Cerebellar nuclear complex (tissue), 1 donor: Measurements from ENCODE around the gene MSI2.

ENCODE experiments used
- DNase-seq, 2 experiments: peaks; one replicate each; lab custom pipeline; 2025; lab: John Stamatoyannopoulos, UW

MSI2 gene

DNA sequence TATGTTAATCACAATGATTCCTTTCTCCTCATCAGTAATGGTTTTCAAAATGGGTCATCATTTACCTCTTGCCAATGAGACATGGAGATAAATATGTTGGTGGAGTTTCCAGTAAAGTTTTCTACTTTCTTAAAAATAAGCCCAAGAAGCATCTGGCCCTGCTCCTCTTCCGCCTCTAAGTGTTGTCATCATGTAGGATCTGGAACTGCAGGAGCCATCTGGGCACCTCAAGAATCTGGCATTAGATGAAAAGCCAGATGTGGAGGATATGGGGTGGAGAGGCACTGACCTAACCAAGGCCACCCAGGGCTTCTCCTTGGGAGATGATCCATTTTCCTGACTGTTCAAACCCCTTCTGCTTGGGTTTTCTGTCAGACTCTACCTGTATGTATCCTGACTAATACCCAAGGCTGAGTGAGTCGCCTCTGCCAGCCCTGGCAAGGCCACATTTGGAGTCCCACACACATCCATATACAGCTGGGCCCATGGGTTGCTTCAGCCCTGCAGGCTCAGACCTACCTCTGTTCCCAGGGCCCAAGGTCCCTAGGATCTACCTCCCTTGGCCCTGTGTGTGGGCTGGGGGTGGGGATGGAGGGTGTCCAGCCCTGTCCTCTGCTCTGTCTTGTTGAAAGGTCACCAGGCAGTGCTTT, 464.2 kb downstream of the MSI2 start:
- DNase-seq: no peak

DNA sequence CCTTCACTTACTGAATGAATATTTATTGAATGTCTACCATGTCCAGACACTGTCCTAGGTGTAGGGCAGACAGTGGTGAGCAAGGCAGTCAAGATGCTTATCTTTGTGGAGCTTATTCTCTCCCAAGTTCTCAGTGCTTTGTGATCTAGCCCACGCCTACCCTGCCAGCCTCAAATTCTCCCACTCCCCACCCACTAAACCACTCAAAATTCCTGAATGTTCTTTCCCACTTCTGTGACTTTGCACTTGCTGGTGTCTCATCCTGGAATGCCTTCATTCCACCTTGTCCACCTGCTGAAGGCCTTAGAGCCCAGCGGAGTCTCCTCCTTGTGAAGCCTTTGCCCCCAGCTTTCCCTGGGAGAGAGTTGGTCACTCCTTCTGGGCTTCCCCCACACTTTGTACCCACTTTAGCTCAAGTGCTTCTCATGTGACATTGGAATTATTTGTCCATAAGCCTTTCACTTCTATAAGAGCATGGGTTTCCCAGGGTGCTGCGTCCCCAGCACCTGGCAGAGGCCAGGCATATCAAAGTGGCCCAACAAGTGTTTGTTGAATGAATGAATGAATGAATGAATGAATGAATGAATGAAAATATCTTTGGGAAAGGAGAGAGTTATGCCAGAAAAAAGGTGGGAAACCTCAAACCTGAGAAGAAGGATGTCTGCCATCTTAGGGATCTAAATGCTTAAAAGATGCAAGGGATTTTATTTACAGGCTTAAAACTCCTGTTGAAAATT, 465.8 kb downstream of the MSI2 start:
- no peak for DNase-seq

DNA sequence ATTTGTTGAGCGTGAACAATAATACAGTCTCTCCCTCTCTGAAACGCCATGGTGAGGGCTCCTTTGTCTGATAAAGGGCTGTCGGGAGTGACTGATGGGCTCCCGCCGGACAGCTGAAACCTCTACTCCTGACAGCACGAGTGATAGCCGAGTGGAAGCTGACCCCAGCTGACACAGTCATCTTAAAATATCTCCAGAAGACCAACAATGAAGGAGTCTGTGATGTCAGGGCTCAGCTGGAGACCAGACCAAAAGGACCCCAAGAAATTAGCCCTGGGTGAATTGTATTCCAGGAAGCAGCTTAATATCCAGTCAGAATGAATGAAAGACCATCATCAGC, 466.4 kb downstream of the MSI2 start:
- DNase-seq: no peak

GRCh38 chr17:57723427-57724025, 467.2 kb downstream of the MSI2 start:
- no peak for DNase-seq

DNA sequence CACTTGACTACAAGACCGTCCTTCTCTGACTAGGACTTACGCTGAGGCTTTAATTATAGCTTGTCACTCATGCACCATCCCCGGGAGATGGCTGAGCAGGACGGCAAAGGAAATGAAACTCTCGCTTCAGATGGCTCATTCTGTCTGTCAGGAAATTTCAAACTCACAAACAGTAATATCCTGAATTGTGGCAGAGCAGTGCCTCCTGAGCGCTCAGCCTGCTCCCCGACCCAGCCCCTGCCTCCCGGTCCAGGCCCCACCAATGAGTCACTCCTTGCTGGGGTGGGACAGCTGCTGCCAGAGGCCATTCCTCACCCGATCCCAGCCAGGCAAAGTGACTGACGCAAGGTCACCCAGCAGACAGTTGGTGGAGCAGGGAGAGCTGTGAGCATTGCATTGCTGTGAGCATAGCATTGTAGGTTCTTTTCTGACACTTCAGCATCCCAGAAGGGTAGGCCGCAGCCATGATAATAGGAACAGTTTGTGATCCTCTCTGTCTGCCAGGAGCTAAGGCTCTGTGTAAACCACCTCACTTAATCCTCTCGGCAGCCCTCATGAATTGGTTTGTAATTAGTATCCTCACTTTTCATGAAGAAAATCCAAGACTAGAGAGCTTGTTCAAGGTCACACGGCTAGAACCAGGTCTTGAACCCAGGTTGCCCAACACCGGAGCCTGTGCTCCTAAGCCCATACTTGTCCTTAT, 467.9 kb downstream of the MSI2 start:
- DNase-seq: no peak

DNA sequence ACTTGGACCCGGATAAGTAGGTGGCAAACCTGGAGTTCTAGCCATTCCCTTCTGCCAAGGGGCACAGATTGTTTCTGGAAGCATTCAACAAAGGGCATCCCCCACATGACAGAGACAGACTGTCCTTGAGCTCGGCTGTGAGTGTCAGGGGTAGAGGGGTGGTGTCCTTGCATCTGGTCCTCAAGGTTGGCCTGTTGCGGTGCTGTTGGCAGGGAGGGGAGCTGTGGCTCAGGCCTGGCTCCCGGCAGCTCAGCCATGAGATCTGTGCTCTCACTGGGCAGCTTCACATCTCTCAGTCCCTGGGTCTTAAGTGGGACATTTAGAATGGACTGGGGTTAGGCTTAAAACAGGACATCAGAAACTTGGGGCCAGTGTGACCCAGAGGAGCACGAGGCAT, 468.4 kb downstream of the MSI2 start:
- DNase-seq: no peak

- no peak for DNase-seq
Measured at GRCh38 chr17:57726213-57726790, 470.0 kb downstream of the MSI2 start.

DNA sequence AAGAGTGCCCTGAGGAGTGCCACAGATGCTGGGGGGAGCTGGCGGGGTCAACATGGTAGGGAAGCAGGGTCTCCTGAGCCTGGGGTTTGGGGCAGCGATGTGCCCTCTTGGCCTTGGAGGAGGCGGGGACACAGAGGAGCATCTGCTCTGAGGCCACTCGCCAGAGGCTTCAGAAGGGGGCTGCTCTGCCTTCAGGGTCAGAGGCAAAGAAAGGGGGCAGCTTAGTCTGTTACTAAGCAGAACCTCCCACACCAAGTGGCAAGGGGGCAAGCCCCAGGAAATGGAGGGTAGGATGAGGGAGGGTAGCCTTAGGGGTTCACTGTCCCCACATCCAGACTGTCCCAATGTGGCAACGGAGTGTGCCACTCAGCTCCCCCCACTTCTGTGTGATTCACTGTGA, 470.5 kb downstream of the MSI2 start:
- no peak for DNase-seq

GRCh38 chr17:57727630-57728175, 471.4 kb downstream of the MSI2 start:
- no peak for DNase-seq

DNA sequence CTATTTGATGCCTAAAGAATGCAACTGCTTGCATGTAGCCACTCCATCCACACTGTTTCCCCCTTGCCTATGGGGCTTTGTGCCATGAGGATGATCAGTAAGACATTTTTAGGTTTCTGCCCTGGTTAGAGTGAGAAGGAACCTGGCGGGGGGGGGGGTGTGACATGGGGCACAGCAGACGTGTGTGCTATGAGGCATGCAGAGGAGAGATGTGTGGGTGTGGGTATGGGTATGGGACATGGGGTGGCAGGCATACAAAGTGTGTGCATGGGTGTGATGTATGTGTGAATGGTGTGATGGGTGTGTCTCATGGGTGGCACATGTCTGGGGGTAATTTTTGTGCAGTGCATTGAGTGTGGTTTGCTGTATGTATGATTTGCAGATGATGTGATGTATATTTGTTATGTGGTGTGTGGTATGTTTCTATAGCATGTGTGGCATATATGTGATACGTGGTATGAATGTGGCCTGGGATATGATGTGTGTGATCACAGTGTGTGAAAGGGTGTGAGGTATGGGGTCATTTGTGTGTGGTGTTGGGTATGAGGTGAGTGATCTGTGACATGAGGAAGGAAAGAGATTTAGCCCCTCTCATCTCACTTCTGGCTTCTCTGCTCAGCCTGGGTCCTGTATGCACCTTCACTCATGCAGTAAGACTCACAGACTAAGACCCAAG, 473.8 kb downstream of the MSI2 start:
- DNase-seq: no peak

DNA sequence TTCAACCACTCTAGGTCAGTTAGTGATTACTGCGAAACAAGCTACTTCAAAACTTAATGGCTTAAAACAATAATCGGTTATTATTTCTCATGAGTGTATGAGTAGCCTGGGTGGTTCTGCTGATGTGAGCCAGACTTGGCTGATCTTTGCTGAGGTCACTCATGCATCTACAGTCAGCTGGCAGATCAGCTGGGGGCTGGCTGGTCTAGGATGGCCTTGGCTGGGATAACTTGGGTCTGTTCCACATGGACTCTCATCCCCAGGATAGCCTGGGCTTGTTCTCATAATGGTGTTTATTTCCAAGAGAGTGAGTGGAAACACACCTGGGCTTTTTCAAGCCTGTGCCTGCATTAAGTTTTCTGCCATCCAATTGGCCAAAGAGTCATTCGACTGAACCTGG, 475.7 kb downstream of the MSI2 start:
- peak; percentile 4 to 29 for DNase-seq

GRCh38 chr17:57733085-57733484, 476.8 kb downstream of the MSI2 start:
- DNase-seq: no peak
